Fibroblast of mammary gland (primary cell): ENCODE measurements around the gene GRP.
"Not testable (repeated sequence)": the region's sequence is repeated elsewhere in the genome, so short reads cannot be mapped to it uniquely, and the experiment has no call there.

Experiments
- DNase-seq: peaks from one replicate; pipeline ENCODE4 v3.0.0-alpha.2; 2010; ENCODE audit warnings: low read depth
- H3K4me3 ChIP-seq: 2 replicates; pipeline ENCODE4 v1.5.1; 2011; ENCODE audit warnings: low read depth, mild to moderate bottlenecking, low read length, moderate library complexity; ENCODE audit not compliant: control insufficient read depth
- TF ChIP-seq, protein P1 (sequence below): conservative IDR thresholded peaks from 2 replicates; pipeline ENCODE4 v1.5.1; 2011; ENCODE audit warnings: low read depth, low read length, inconsistent platforms; ENCODE audit not compliant: control insufficient read depth, insufficient read depth

GRP gene

DNA sequence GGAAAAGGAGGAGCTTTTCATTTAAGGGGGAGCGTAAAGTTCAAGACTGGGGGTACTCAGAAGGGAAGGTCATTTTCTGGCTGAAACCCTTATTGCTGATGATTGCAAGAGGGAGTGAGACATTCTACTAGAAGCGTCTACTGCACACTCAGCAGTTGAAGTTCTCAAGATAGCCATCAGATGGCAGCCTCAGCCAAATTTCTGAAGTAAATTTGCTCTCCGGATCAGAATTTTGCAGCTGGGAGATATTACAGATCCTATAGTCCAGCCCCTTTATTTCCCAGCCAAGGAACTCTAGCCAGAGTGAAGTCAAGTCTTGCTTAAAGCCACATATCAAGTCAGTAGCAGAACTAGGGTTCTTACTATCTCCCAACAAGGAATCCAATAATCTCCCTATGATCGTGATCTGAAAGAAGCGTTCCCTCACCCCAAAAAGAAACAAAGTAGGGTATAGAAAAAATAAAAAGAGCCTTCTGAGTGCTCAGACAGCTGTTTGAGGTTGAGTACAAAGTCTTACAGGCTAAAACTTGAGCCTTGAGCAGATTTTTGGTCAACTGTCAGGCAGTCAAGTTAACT, 29.3 kb downstream of the GRP start:
- DNase-seq = peak; percentile 85
- H3K4me3 ChIP-seq = no peak overlapping the region
- TF ChIP-seq, protein P1, sequence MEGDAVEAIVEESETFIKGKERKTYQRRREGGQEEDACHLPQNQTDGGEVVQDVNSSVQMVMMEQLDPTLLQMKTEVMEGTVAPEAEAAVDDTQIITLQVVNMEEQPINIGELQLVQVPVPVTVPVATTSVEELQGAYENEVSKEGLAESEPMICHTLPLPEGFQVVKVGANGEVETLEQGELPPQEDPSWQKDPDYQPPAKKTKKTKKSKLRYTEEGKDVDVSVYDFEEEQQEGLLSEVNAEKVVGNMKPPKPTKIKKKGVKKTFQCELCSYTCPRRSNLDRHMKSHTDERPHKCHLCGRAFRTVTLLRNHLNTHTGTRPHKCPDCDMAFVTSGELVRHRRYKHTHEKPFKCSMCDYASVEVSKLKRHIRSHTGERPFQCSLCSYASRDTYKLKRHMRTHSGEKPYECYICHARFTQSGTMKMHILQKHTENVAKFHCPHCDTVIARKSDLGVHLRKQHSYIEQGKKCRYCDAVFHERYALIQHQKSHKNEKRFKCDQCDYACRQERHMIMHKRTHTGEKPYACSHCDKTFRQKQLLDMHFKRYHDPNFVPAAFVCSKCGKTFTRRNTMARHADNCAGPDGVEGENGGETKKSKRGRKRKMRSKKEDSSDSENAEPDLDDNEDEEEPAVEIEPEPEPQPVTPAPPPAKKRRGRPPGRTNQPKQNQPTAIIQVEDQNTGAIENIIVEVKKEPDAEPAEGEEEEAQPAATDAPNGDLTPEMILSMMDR = peak; percentile 80

DNA sequence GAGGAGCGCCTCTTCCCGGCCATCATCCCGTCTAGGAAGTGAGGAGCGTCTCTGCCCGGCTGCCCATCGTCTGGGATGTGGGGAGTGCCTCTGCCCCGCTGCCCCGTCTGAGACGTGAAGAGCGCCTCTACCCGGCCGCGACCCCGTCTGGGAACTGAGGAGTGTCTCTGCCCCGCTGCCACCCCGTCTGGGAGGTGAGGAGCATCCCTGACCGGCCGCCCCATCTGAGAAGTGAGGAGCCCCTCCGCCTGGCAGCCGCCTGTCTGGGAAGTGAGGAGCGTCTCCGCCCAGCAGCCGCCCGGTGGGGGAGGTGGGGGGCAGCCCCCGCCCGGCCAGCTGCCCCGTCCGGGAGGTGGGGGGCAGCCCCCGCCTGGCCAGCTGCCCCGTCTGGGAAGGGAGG, 35.5 kb downstream of the GRP start:
- H3K4me3 ChIP-seq, DNase-seq: not testable (repeated sequence)

DNA sequence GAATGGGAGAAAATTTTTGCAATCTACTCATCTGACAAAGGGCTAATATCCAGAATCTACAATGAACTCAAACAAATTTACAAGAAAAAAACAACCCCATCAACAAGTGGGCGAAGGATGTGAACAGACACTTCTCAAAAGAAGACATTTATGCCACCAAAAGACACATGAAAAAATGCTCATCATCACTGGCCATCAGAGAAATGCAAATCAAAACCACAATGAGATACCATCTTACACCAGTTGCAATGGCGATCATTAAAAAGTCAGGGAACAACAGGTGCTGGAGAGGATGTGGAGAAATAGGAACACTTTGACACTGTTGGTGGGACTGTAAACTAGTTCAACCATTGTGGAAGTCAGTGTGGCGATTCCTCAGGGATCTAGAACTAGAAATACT, 41.9 kb downstream of the GRP start:
- H3K4me3 ChIP-seq = not testable (repeated sequence)

DNA sequence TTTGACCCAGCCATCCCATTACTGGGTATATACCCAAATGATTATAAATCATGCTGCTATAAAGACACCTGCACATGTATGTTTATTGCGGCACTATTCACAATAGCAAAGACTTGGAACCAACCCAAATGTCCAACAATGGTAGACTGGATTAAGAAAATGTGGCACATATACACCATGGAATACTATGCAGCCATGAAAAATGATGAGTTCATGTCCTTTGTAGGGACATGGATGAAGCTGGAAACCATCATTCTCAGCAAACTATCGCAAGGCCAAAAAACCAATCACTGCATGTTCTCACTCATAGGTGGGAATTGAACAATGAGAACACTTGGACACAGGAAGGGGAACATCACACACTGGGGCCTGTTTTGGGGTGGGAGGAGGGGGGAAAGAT, 42.3 kb downstream of the GRP start:
- DNase-seq, H3K4me3 ChIP-seq: not testable (repeated sequence)

More for the DNA sequence above, 41.9 kb downstream of the GRP start:
- DNase-seq = not testable (repeated sequence)

DNA sequence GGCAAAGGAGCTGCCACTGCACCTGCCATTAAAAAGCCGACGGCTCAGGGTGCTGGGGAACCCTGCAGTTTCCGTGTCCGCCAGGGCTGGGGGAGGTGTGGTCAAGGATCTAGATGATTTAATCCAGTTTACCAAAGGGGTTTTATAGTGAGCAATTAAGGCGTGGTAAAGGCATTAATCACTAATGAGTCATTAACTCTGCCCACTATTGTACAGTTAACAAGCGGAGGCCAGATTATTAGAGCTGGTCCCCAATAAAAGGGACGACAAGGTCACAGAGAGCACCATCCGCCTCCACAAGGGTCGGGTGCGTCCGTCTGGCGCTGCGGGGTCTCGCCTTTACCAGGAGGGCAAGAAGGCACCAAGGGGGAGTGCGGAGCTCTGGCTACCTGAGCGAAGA, 43.7 kb downstream of the GRP start:
- H3K4me3 ChIP-seq = no peak overlapping the region
- TF ChIP-seq, protein P1 = no peak
- DNase-seq = peak; percentile 15

DNA sequence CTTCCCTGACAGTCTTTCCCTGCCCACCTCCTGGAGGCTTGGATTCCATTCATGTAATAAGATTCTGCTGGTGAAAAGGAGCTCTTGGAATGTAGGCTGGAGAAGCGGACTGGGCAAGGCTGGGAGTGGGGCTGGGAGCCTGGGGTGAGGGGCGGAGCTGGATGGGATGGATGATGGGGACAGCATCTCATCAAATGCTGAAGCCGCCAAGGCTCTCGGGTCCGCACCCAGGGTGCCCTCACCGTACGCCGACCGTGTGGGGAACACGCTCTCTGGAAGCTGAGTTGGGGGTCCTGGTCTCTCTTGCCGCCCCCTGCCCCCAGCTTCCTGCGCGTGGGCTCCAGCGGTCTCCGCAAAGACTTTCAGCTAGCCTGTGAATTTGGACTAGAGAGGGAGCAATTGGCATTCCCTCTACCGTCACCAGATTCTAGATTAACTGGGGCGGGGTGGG, 44.2 kb downstream of the GRP start:
- DNase-seq = no peak
- TF ChIP-seq, protein P1 = no peak
- no peak overlapping the region for H3K4me3 ChIP-seq

DNA sequence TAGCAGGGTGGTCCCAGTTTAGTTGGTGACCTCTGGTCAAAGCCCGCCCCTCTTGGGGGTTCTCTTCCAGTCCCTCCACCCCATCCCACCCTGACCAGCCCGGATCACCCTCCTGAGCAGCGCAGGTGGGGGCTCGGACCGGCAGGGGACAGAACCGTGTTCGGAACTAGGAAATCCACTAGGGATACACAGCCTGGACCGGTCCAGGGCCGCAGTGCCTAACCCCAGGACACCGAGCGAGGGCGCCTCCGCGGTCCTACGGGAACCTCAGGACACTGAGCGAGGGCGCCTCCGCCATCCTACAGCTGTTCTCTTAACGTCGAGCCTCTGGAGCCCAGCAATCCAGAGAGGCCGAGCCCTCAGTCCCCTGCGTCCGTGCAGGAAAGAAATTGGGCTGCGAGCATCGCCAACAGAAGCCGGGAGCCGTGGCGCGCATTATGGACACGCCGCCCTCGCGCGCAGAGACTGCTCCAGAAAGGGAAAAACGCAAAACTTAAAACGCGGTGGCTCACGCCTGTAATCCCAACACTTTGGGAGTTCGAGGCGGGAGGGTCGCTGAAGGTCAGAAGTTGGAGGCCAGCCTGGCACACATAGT, 44.8 kb downstream of the GRP start:
- TF ChIP-seq, protein P1 = no peak
- DNase-seq = no peak
- H3K4me3 ChIP-seq = no peak overlapping the region

DNA sequence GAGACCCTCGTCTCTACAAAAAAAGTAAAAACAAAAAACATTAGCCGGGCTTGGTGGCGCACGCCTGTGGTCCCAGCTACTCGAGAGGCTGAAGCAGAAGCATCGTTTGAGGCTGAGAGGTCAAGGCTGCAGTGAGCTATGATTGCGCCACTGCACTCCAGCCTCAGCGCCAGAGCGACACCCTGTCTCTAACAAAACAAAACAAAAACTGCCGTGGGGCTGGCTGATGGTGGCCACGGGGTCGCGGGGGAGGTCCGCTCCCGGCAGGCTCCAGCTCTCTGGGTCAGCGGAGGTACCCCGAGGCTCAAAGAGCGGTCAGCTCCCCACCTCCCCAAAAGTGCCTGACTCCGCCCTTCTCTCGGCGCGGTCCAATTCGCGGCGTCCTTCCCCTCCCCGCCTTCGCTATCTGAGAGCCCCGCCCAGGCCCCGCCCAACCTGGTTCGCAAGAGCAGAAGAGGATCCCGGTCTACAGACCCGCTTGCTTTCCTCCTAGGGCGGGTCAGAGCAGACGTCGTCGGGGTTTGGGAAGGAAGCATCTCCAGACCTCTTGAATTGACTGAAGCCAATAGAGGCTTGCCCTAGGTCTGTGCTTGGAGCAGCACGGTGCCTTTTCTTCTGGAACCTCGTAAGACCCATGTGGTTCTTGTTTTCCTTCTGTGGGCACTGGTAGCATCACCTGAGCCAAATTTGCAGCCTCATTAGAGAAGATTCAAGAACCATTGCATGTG, 45.5 kb downstream of the GRP start:
- H3K4me3 ChIP-seq = peak overlapping the region; percentile 19
- TF ChIP-seq, protein P1 = no peak
- DNase-seq = no peak
